ENCODE data around the gene TXNDC11.
"Not testable (repeated sequence)": the region's sequence is repeated elsewhere in the genome, so short reads cannot be mapped to it uniquely, and the experiment has no call there.

Gene TXNDC11

GRCh38 chr16:11742536-11743307 is at the start of gene TXNDC11:
Gene TXNDC11 (minus strand): TSS chr16:11742857. CDS start chr16:11742730, 127 bp downstream.
- DNase-seq: peak; percentile 99 to 100

- no peak for DNase-seq
Measured at GRCh38 chr16:11791144-11791828, 48.6 kb upstream of the TXNDC11 start.

GRCh38 chr16:11788914-11789313 is 46.3 kb upstream of the TXNDC11 start:
- DNase-seq: no peak

- DNase-seq: not testable (repeated sequence)
Measured at GRCh38 chr16:11784980-11785599, 42.4 kb upstream of the TXNDC11 start.

- not testable (repeated sequence) for DNase-seq
Measured at GRCh38 chr16:11784381-11784780, 41.7 kb upstream of the TXNDC11 start.

- DNase-seq: no peak
Measured at GRCh38 chr16:11784038-11784369, 41.3 kb upstream of the TXNDC11 start.

GRCh38 chr16:11783319-11784037 is 40.8 kb upstream of the TXNDC11 start:
- DNase-seq: peak in 1 of 2 donors; percentile 55

GRCh38 chr16:11781773-11782172 is 39.1 kb upstream of the TXNDC11 start:
- no peak for DNase-seq

- no peak for DNase-seq
Measured at GRCh38 chr16:11780991-11781680, 38.5 kb upstream of the TXNDC11 start.

GRCh38 chr16:11779074-11779473 is 36.4 kb upstream of the TXNDC11 start:
- DNase-seq: no peak

- DNase-seq: no peak
Measured at GRCh38 chr16:11774065-11774626, 31.5 kb upstream of the TXNDC11 start.

- no peak for DNase-seq
Measured at GRCh38 chr16:11768849-11769248, 26.2 kb upstream of the TXNDC11 start.

GRCh38 chr16:11762431-11762830 is 19.8 kb upstream of the TXNDC11 start:
- DNase-seq: no peak

- no peak for DNase-seq
Measured at GRCh38 chr16:11759997-11760396, 17.3 kb upstream of the TXNDC11 start.

- DNase-seq: no peak
Measured at GRCh38 chr16:11759163-11759834, 16.6 kb upstream of the TXNDC11 start.

GRCh38 chr16:11757671-11758545 is 15.3 kb upstream of the TXNDC11 start:
- DNase-seq: no peak

GRCh38 chr16:11756248-11756647 is 13.6 kb upstream of the TXNDC11 start:
- DNase-seq: no peak

- no peak for DNase-seq
Measured at GRCh38 chr16:11755022-11755760, 12.5 kb upstream of the TXNDC11 start.

- DNase-seq: no peak
Measured at GRCh38 chr16:11752856-11753255, 10.2 kb upstream of the TXNDC11 start.

- no peak for DNase-seq
Measured at GRCh38 chr16:11750056-11750455, 7.4 kb upstream of the TXNDC11 start.
